DOHH2 (cell line): Measurements from ENCODE around the gene EML6.
"Not testable (repeated sequence)": the region's sequence is repeated elsewhere in the genome, so short reads cannot be mapped to it uniquely, and the experiment has no call there.

ENCODE experiments used
- H3F3A ChIP-seq: fragments of 200-600 bp; sonication (generic), shearing (Covaris generic); 2 replicates; pipeline ENCODE4 v1.6.0; 2016; ENCODE audit warnings: antibody characterized with exemption, mild to moderate bottlenecking; ENCODE audit not compliant: control insufficient read depth, insufficient read depth
- H3K27ac ChIP-seq: fragments of 200-600 bp; sonication (generic); 2 replicates; pipeline ENCODE4 v1.5.1; 2014; ENCODE audit warnings: low read depth, mild to moderate bottlenecking, low read length, moderate library complexity
- H3K27me3 ChIP-seq: fragments of 200-600 bp; sonication (generic); 2 replicates; pipeline ENCODE4 v1.6.1; 2014; ENCODE audit warnings: mild to moderate bottlenecking, low read length, mixed read lengths; ENCODE audit not compliant: control insufficient read depth
- H3K36me3 ChIP-seq: fragments of 200-600 bp; sonication (generic); 2 replicates; pipeline ENCODE4 v1.6.1; 2014; ENCODE audit warnings: mild to moderate bottlenecking, low read length, moderate library complexity, mixed read lengths; ENCODE audit not compliant: control insufficient read depth
- H3K4me1 ChIP-seq: fragments of 200-600 bp; sonication (generic); 2 replicates; pipeline ENCODE4 v1.6.1; 2014; ENCODE audit warnings: mild to moderate bottlenecking, low read length, mixed read lengths; ENCODE audit not compliant: control insufficient read depth
- H3K4me2 ChIP-seq: fragments of 200-600 bp; sonication (generic); 2 replicates; pipeline ENCODE4 v1.6.0; 2014; ENCODE audit warnings: mild to moderate bottlenecking, low read length, moderate library complexity
- H3K4me3 ChIP-seq: fragments of 200-600 bp; sonication (generic); 2 replicates; pipeline ENCODE4 v1.5.1; 2014; ENCODE audit warnings: mild to moderate bottlenecking, low read length, mixed read lengths
- H3K79me2 ChIP-seq: fragments of 200-600 bp; sonication (generic); 2 replicates; pipeline ENCODE4 v1.6.1; 2014; ENCODE audit warnings: mild to moderate bottlenecking, low read length, mixed read lengths; ENCODE audit not compliant: control insufficient read depth
- H3K9me2 ChIP-seq: fragments of 200-600 bp; sonication (generic); replicated peaks from 2 replicates; pipeline ENCODE4 v1.6.1; 2014; ENCODE audit warnings: mild to moderate bottlenecking, low read length, mixed read lengths; ENCODE audit not compliant: control insufficient read depth
- H3K9me3 ChIP-seq: fragments of 200-600 bp; sonication (generic); 2 replicates; pipeline ENCODE4 v1.6.1; 2014; ENCODE audit warnings: antibody characterized with exemption, low read length, mixed read lengths; ENCODE audit not compliant: control insufficient read depth, insufficient read depth
- H4K20me1 ChIP-seq: fragments of 200-600 bp; sonication (generic); 2 replicates; pipeline ENCODE4 v1.6.0; 2014; ENCODE audit warnings: low read depth, mild to moderate bottlenecking, antibody characterized with exemption, low read length, moderate library complexity; ENCODE audit not compliant: control insufficient read depth, insufficient read depth
- EZH2phosphoT487 ChIP-seq: fragments of 200-600 bp; sonication (generic); IDR thresholded peaks from 2 replicates; pipeline ENCODE4 v1.6.1; 2017; ENCODE audit warnings: borderline replicate concordance, mild to moderate bottlenecking, antibody characterized with exemption, low read length, moderate library complexity, mixed read lengths
- TF ChIP-seq, protein P1 (sequence below): fragments of 200-600 bp; sonication (generic); IDR thresholded peaks from one replicate; pipeline ENCODE4 v1.5.1; 2014; ENCODE audit warnings: antibody characterized with exemption, mild to moderate bottlenecking, low read depth, low read length; ENCODE audit not compliant: poor library complexity, severe bottlenecking

Gene EML6

DNA sequence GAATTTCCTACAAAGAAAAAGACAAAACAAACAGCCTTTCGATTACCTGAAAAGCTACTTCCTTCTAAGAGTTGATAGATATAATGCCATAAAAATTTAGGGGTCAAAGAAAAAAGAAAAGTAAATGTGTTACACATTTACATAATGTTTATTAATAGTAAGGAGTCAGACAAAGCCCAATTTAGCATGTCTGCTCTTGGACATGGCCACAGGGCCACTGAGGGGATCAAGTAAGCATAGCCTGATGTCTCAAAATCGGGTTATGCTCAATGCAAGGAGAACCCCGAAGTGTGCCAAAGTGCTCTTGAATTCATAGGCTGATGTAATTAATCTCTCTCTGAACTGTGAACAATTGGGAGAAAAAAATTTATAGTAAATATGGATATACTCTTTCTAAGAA is 265.1 kb downstream of the EML6 start:
- Histone ChIP-seq H3K9me3 (no peaks in the 10 kb centered on the region), H3K4me3 (no peak overlapping the region), H3F3A (no peaks in the 10 kb centered on the region), H3K4me1 (peaks cover 10% of the 10 kb centered on the region), H3K79me2 (peaks cover 61% of the 10 kb centered on the region), H4K20me1 (no peaks in the 10 kb centered on the region), H3K9me2 (no peaks in the 10 kb centered on the region), H3K4me2 (no peak overlapping the region), H3K27ac (no peak overlapping the region), H3K36me3 (peaks cover 23% of the 10 kb centered on the region), H3K27me3 (no peaks in the 10 kb centered on the region)
- TF ChIP-seq, protein P1, sequence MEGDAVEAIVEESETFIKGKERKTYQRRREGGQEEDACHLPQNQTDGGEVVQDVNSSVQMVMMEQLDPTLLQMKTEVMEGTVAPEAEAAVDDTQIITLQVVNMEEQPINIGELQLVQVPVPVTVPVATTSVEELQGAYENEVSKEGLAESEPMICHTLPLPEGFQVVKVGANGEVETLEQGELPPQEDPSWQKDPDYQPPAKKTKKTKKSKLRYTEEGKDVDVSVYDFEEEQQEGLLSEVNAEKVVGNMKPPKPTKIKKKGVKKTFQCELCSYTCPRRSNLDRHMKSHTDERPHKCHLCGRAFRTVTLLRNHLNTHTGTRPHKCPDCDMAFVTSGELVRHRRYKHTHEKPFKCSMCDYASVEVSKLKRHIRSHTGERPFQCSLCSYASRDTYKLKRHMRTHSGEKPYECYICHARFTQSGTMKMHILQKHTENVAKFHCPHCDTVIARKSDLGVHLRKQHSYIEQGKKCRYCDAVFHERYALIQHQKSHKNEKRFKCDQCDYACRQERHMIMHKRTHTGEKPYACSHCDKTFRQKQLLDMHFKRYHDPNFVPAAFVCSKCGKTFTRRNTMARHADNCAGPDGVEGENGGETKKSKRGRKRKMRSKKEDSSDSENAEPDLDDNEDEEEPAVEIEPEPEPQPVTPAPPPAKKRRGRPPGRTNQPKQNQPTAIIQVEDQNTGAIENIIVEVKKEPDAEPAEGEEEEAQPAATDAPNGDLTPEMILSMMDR: no peak

DNA sequence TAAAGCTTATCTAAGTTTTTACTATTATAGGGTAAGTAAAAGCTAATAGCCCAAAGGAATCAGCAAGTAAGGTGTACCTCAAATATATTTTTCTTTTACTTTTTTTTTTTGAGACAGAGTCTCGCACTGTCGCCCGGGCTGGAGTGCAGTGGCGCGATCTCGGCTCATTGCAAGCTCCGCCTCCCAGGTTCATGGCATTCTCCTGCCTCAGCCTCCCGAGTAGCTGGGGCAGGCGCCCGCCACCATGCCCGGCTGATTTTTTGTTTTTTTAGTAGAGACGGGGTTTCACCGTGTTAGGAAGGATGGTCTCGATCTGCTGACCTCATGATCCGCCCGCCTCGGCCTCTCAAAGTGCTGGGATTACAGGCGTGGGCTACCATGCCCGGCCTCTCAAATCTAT is 267.2 kb downstream of the EML6 start:
- H3K9me2 ChIP-seq, H3K27ac ChIP-seq, H3K9me3 ChIP-seq, H3K4me3 ChIP-seq, H3F3A ChIP-seq, H4K20me1 ChIP-seq, H3K4me2 ChIP-seq, H3K27me3 ChIP-seq: not testable (repeated sequence)
- peaks cover 77% of the 10 kb centered on the region for H3K79me2 ChIP-seq
- peaks cover 17% of the 10 kb centered on the region for H3K36me3 ChIP-seq
- H3K4me1 ChIP-seq: peaks cover 10% of the 10 kb centered on the region

DNA sequence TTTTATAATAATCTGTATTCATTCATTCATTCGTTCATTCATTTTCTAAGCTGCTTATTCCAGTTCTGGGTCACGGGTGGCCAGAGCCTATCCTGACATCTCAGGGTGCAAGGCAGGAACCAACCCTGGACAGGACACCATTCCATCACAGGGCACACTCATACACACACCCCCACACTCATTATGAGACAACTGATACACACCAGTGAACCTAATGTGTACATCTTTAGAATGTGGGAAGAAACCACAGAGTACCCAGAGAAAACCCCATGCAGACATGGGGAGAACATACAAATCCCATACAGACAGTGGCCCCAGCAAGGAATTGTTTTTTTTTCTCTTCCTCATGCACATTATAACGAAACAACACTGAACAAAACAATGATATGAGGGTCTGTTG is 272.1 kb downstream of the EML6 start:
- peaks cover 90% of the 10 kb centered on the region for H3K79me2 ChIP-seq
- H3K27ac ChIP-seq: no peak overlapping the region
- 0 out of 2 replicates have a peak, but pooled peaks cover 4% of the 10 kb centered on the region for H3K36me3 ChIP-seq

DNA sequence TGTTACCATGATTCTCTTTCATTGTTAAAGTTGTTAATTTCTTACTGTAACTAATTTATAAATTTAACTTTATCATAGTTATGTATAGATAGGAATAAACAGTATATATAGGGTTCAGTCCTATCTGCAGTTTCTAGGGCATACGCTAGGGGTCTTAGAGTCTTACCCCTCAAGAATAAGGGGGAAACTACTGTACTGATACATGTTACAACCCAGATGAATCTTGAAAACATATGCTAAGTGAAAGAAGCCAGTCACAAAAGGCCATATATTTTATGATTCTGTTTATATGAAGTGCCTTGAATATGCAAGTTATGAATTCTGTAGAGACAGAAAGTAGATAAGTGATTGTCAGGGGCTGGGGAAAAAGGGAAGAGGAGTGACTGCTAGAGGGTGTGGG is 274.4 kb downstream of the EML6 start:
- peaks cover 89% of the 10 kb centered on the region for H3K79me2 ChIP-seq
- no peaks in the 10 kb centered on the region for H3K27me3 ChIP-seq
- peaks cover 23% of the 10 kb centered on the region for H3K4me1 ChIP-seq
- H3K9me2 ChIP-seq: no peaks in the 10 kb centered on the region
- no peak overlapping the region for H3K4me2 ChIP-seq
- H3K9me3 ChIP-seq: no peaks in the 10 kb centered on the region
- H3F3A ChIP-seq: peaks cover 5% of the 10 kb centered on the region
- TF ChIP-seq, protein P1: peak; percentile 24
- TF ChIP-seq EZH2phosphoT487: no peak
- H3K27ac ChIP-seq: no peak overlapping the region
- H4K20me1 ChIP-seq: peaks cover 5% of the 10 kb centered on the region; the same call in 1 of the 2 replicates
- H3K4me3 ChIP-seq: no peak overlapping the region
- 0 out of 2 replicates have a peak, but pooled peaks cover 4% of the 10 kb centered on the region for H3K36me3 ChIP-seq

More for the DNA sequence above, 272.1 kb downstream of the EML6 start:
- Histone ChIP-seq H3K4me3 (no peak overlapping the region), H3K9me2 (no peaks in the 10 kb centered on the region), H4K20me1 (0 out of 2 replicates have a peak, but pooled peaks cover 5% of the 10 kb centered on the region), H3K27me3 (no peaks in the 10 kb centered on the region), H3K4me1 (peaks cover 22% of the 10 kb centered on the region), H3K9me3 (no peaks in the 10 kb centered on the region), H3F3A (peaks cover 5% of the 10 kb centered on the region; the same call in 1 of the 2 replicates), H3K4me2 (no peak overlapping the region)
- TF ChIP-seq, protein P1: no peak
- TF ChIP-seq EZH2phosphoT487: no peak
